ENCODE results near the gene MLLT1.

Gene MLLT1

GRCh38 chr19:6220385-6221191 lies 59.2 kb downstream of the MLLT1 start:
- DNase-seq, result no peak

GRCh38 chr19:6219586-6220290 lies 60.0 kb downstream of the MLLT1 start:
- no peak for DNase-seq

DNA sequence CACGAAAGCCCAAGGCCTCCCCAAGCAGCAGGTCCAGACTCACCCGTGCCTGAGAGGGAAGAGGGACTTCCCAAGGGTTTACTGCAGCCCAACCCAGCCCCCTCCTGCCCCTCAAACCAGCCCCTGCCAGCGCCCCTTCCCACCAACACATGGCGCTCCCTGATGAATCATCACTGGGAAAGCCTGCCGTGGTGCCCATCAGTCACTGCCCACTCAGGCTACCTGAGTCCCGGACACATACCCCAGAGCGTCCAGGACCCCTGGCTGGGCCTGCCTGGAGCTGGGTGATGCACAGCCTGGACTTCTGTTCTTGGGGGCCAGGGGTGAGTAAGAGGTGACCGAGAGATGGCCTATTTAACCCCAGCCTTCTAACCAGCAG lies 60.6 kb downstream of the MLLT1 start:
- no peak for DNase-seq

- peak; percentile 46 for DNase-seq
Observed at GRCh38 chr19:6218491-6219146, 61.2 kb downstream of the MLLT1 start.

DNA sequence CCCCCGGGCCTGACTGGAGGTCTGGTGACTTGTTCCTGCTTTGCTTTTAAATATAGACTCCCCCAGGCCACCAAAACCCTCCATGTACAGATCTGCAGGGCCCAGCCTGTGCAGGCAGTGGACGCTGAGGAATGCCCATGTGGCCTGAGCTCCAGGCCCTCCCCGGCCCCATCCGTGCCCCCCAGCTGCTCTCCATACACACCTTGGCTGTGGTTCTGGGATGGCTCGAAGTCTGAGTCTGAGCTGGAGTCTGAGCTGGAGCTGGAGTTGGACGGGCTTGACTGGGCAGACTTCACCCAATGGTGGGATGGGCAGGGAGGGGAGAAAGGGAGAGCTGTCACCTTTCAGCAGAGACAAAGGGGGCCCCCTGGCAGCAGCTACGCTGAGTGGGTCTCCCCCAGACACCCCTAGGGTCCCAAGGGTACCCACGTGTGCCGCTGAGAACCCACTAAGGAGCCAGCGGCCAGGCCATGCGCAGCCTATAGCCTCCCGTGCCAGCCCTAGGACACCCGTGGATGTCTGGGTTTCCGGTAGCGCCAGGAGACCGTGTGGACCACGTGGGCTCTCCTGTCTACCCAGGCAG lies 61.9 kb downstream of the MLLT1 start:
- no peak for DNase-seq

GRCh38 chr19:6216996-6217751 lies 62.6 kb downstream of the MLLT1 start:
- DNase-seq, result peak; percentile 32

DNA sequence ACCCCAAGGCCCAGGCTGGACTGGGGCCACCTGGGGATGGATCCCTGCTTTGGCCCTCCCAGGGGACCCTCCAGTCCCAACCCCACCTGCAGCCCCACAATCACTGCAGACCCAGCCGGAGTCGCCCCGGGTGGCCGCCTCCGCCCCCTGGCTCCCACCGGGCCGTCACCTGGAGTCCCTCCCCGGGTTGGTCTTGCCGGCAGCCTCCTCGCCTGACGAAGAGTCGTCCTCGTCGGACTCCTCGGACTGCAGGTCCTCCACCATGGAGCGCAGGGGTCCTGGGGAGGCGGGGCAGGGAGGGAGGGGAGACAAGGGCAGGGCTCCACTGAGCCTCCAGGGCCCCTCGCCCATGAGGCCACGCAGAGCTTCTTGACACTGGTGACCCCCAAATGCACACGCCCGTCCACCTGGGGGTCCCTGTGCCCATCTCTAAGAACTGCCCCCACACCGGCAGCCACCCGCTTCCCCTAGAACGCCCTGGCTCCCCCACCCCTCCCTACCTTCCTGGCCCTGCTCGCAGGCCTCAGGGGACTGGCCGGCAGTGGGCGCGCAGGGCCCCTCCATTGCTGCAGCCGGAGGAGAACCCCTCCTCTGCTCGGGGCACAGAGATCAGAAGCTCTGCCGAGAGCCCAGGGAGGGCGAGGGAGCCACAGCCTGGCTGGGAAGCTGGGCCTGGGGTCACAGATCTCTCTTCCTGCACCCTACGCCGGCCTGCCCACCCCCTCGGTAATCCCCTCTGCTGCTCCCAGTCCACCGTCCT lies 63.4 kb downstream of the MLLT1 start:
- DNase-seq, result no peak

- no peak for DNase-seq
Observed at GRCh38 chr19:6215701-6216235, 64.0 kb downstream of the MLLT1 start.

DNA sequence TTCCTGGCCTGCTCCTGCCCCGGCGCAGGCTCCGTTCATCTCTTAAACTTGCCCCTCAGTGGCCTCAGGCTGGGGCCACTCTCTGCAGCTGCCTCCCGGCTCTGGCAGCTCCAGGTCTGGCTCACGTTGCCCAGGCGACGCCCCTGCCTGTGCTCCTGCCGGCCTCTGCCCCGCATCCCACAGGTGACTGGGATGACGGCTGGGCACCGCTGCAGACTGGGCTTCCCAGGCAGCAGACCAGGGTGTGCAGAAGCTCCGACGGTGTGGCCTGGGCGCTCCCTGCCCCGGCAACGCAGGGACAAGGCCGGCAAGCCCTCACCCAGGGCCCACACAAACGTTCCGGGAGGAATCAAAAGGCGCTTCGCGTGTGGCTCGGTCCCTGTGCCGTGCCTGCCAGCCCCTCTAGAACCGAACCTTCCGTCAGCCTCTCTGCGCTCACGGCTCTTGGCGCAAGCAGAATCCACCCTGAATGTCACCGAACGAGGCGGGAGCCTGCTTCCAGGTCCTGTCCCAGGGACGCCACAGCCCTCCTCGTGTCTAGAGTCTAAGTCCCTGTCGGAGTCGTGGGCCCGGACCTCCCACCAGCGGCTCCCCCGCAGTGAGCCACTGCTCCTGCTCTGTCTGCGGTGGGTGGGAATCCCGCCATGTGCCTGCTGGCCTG lies 64.8 kb downstream of the MLLT1 start:
- no peak for DNase-seq

DNA sequence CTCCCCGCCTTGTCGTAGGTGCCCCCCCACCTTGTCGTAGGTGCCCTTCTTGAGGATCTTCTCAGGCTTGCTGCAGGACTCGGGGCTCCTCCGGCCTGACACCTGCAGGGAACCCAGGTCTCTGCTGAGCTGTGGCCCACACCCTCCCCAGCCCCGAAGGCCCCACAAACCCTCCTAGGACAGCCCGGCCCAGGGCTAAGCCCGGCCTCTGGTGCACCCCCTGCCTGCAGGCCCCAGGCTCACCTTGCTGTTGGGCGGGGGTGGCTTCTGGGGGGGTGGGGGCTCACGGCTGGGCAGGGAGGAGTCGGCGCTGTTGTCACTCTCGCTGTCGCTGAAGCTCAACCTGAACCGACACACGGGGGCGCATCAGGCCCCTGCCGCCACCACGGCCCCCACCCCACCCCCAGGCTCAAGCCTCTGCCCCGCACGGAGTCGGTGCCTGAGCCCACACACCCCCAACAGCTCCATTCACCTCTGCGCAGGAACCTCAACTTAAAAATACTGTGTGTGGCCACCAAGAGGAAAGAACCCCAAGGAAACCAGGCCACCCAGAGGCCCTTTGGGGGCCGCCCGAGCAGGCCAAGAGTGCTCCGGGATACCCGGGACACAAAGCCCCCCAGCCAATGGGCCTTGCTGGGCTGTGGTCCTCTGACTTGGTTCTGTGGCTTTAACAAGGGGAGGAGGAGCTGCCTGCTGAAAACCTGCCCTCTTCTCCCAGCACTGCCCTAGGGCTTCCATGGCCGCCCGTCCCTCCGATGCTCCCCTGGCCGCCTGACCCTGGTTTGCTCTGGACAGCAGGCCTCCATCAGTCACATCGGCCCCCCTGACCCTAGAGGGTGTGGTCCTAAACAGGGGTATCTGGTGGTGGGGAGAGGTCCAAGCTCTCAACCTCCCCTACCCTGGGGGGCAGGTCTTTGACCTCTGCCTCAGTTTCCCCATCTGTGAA lies 65.8 kb downstream of the MLLT1 start:
- no peak for DNase-seq

DNA sequence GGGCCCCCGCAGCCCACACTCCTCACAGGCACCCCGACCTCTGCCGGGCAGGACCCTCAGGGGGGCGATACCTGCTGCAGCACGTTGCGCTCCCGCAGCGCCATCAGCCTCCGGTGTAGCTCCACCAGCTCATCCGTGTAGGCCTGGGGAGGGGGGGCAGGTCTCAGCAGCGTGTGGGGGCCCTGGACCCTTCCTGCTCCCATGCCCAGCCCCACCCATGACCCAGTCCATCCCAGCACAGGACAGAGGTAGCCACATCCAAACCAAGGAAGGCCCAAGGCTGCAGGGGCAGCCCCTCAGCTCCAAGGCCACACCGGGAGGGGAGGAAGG lies 66.5 kb downstream of the MLLT1 start:
- no peak for DNase-seq

- no peak for DNase-seq
Observed at GRCh38 chr19:6212403-6213265, 67.1 kb downstream of the MLLT1 start.

GRCh38 chr19:6211632-6212402 lies 68.0 kb downstream of the MLLT1 start:
- no peak for DNase-seq

DNA sequence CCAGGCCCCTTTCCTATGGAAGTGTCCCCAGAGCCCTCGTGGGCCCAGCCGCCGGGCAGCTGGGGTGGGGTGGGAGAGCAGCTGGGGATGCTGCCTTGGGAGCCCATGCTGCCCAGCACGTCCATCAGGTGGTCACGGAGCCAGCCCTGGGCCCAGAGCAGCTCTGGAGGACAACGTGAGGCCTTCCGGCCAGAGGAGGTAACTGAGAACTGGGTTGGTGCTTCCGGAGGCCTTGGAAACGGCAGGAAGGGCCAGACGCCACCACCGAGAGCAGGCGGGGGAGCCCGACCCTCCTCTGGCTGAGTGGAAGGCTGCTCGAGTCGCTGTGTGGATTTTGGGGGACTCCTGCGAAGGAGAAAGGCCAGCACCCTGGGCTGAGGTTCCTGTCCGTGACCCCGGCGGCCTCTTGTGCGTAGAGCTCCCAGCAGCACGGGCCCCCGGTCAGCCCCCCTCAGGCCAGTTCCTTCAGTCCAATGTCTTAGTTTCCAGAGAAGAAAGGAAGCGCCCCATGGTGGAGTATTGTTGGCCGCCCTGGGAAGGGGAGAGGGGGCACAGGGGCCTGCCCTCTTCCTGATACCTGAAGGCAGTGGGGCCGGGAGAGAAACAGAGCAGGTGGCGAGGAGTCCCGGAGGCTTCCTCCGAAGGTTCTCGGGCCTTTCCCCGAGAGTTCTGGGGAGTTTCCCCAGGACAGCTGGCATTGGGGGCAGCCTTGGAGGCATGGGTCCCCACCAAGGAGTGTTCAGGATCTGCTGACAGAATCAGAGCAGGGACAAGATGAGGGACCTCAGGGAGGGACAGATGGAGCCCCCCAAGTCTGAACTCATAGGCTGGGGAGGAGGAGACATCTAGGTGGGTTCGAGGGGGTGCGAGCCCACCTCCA lies 68.8 kb downstream of the MLLT1 start:
- no peak for DNase-seq

- DNase-seq, result no peak
Observed at GRCh38 chr19:6210091-6210490, 69.7 kb downstream of the MLLT1 start.

GRCh38 chr19:6209680-6210079 lies 70.1 kb downstream of the MLLT1 start:
- DNase-seq, result no peak

DNA sequence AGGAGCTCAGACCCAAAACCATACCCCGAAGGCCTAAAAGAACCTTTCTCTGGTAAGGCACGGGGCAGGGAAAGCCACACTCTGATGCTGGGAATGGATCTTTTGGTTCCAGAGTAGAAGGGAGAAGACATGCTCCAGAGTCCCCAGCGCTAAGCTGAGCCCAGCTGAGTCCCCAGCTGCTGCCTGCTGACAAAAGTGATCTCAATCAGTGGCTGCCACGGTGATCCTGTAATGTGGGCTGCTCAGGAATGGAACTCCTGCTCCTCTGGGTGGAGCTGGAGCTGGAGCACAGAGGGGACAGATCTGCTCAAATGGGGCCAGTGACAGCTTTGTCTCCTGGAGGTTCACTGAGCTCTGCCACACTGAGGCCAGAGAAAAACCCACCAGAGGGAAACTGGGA lies 70.5 kb downstream of the MLLT1 start:
- DNase-seq, result no peak

All from NCI-H146 (cell line).